GM13977 (cell line): ENCODE results near the gene DOCK3.
"Not testable (repeated sequence)": the region's sequence is repeated elsewhere in the genome, so short reads cannot be mapped to it uniquely, and the experiment has no call there.

ENCODE experiments used
- DNase-seq: peaks from one replicate; pipeline ENCODE4 v3.0.0; 2012; ENCODE audit warnings: low spot score
- in situ Hi-C: fragments of 300-500 bp; cut with MboI; formaldehyde crosslinking; loops from one replicate; pipeline ENCODE4 v1.12.0; 2022; ENCODE audit warnings: low sequenced_read_pairs, low pct_unique_long_range_greater_than_20kb, mixed read lengths, inconsistent platforms; ENCODE audit not compliant: unreplicated experiment
- TF ChIP-seq, protein P1 (sequence below): IDR thresholded peaks from 2 replicates; pipeline ENCODE4 v1.5.1; 2012; ENCODE audit warnings: mild to moderate bottlenecking, control low read depth; ENCODE audit not compliant: insufficient read depth; ENCODE audit errors: extremely low read depth, missing control alignments

The DOCK3 gene

DNA sequence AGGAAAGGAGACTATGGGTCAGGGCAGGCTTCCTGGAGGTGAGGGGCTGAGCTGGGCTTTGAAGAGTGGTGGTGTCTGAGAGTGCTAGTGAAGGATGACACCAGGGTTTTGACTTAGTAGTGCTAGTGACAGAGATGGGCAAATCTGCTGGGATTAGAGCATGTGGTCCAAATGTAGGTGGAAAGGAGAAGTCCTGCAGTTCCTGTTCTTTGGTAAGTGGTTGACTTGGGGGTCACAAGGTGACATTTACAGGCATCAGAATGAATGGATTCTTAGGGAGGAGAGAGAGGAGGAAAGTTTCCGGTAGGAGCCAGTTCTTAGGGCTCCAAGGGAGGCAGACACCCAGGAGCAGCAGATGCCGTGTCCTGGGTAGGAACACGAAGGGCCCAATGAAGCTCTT lies 796 bp upstream of the DOCK3 start:
- TF ChIP-seq, protein P1, sequence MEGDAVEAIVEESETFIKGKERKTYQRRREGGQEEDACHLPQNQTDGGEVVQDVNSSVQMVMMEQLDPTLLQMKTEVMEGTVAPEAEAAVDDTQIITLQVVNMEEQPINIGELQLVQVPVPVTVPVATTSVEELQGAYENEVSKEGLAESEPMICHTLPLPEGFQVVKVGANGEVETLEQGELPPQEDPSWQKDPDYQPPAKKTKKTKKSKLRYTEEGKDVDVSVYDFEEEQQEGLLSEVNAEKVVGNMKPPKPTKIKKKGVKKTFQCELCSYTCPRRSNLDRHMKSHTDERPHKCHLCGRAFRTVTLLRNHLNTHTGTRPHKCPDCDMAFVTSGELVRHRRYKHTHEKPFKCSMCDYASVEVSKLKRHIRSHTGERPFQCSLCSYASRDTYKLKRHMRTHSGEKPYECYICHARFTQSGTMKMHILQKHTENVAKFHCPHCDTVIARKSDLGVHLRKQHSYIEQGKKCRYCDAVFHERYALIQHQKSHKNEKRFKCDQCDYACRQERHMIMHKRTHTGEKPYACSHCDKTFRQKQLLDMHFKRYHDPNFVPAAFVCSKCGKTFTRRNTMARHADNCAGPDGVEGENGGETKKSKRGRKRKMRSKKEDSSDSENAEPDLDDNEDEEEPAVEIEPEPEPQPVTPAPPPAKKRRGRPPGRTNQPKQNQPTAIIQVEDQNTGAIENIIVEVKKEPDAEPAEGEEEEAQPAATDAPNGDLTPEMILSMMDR = no peak
- DNase-seq = no peak
- in situ Hi-C loops = no loop called here

DNA sequence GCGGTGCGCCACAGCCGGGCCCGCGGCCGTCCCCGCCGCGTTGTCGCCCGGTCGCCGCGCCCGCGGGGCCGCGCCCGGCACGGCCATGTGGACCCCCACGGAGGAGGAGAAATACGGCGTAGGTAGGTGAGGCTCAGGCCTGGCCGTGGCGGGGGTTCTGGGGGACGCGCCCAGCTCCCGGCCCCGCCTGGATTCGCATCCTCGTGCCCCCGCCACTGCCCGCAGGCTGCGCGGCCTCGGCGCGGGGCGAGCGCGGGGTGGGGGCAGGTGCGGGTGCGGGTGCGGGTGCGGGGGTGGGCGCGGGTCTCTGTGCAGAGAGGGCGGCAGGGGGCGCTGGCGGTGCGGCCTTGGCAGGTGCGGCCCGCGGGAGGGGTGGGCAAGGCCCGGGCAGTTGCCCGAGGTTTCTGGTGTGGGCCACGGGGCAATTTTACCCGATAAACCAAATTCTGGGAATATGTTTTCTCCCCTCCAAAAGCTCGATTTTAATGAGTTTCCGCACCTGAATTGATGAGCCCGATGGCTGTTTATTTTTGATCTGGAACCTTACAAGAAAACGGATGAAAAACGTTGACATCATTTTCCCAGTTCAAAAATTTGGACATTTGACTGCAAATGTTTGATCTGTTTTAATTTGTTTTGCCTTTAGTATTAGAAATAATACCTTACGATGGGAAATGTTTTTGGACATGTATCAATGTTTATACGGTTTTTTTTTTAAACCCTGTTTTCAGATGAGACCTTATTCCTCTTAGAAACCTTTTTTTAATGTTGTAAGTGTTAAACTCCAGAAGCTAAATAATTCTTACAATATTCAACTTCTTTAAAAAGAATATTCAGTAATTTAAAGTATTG lies 678 bp downstream of the DOCK3 start:
- DNase-seq = peak; percentile 57
- in situ Hi-C loops = no loop called here

DNA sequence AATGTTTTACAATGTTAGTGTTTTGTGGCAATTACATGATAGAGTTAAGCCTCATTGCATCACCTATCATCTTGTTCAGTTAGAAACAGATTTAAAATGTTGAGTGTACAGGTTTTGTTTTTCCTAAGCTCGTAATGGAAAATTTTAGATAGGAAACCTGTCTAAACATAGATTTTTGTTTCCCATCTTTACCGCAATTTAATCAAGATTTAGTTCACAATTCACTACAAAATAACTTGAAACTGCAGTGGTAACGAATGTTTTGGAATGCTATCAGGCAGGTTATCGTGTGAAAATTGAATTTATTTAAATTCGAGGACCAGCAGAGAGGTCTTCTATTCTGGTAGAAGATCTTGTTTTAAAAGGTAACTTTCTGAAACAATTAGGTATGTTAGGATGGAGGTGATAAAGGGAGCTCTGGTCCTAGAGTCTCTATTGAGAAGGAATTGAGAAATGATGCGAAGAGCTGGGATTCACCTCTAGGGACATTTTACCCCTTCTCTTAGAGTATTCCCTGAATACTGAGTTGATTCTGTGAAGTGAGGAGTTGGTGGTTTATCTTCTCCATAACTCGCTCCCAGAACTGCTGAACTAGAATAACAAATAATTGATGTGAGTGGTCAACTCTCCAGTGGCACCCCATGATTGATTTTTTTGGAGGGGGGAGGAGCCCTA lies 1.4 kb downstream of the DOCK3 start:
- in situ Hi-C loops = no loop called here
- TF ChIP-seq, protein P1 = no peak
- no peak for DNase-seq

More for the DNA sequence above, 678 bp downstream of the DOCK3 start:
- TF ChIP-seq, protein P1 = peak; percentile 30

DNA sequence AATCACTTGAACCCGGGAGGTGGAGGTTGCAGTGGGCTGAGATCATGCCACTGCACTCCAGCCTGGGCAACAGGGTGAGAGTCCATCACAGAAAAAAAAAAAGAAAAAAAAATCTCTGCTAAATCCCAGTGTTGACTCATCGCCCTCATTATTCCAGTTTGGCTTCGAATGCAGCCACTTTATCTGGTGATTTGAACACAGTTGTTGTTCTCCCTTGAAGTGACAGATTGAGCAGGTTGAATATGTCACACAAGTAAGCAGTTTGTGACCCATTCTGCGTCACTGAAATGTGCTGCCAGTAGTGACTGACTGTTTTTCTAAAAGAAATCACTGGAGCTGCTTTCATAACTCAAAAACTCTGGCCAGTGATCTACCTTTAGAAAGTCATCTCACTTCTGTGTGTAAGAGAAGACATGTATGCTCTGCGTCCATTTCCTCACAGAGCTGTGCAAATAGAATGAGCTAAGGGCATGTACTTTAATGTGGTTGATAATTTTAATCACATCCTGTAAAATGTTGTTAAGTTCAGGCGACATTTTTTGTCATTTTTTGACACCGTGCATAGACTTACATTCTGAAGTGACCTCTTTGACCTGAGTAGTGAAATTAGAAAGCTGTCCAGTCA lies 12.5 kb downstream of the DOCK3 start:
- no peak for DNase-seq
- TF ChIP-seq, protein P1 = no peak
- in situ Hi-C loops = no loop called here

DNA sequence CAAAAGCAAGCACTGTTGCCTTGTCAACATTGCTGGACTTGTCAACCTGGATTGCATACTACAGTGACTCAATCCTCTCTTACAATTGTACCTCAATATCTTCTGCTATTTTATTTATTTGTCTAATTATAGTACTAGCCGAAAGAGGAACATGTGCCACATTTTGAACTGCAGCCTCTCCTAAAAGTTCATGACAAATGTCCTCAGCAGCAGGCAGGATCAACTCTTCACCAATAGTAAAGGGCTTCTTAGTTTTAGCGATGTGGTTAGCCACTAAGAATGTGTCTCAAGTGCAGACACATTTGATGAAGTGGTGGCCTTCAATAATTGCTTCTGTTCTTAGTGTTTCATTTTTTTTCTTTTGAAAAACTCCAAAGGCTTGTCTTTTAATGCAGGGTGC lies 13.2 kb downstream of the DOCK3 start:
- in situ Hi-C loops = no loop called here
- TF ChIP-seq, protein P1 = no peak
- no peak for DNase-seq

DNA sequence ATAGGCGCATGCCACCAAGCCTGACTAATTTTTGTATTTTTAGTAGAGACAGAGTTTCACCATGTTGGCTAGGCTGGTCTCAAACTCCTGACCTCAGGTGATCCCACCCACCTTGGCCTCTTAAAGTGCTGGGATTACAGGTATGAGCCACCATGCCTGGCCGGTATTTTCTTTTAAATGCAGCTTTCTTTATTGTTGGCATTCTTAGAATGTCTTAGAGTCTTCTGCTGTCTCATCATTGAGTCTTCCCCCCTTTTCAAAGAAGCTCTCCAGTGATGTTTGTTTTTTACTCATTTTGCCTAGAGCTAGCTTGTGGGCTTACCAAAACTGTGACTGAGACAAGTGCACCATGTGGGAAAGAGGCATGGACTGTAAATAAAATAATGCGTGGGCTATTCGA lies 13.9 kb downstream of the DOCK3 start:
- DNase-seq, in situ Hi-C loops: not testable (repeated sequence)

DNA sequence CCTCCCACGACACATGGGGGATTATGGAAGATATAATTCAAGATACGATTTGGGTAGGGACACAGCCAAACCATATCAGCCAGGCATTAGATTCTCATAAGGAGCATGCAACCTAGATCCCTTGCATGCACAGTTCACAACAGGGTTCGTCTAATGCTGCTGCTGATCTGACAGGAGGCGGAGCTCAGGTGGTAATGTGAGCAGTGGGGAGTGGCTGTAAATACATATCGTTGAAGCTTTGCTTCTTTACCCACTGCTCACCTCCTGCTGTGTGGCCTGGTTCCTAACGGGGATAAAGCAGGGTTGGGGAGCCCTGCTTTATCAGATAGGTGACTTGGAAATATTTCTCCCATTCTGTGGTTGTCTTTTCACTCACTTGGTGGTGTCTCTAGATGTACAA lies 14.8 kb downstream of the DOCK3 start:
- in situ Hi-C loops = no loop called here
- TF ChIP-seq, protein P1 = no peak
- DNase-seq = no peak
